ENCODE results near the gene KRT8. TPM values are rescaled to one million over a fixed set of nuclear protein-coding genes. Genes with fewer than 3 reads are reported as not detected.

KRT8 gene
- total RNA-seq, 2 experiments from 2014 or later: not detected

- H3K4me1 Mint-ChIP-seq (ENCODE audit: low read depth): no peaks in the 10 kb centered on the region
- no peak within 1 kb of the TSS for H3K27ac Mint-ChIP-seq
- H3K36me3 Mint-ChIP-seq (ENCODE audit: low read depth): no peaks in the 10 kb centered on the region
- DNase-seq (no peak), ATAC-seq (no peak)
- H3K9me3 Mint-ChIP-seq (ENCODE audit: insufficient read depth): no peaks in the 10 kb centered on the region
- peaks cover 14% of the 10 kb centered on the region for H3K27me3 Mint-ChIP-seq (ENCODE audit: low read depth)
- no peak within 1 kb of the TSS for H3K4me3 Mint-ChIP-seq
- ChIA-PET POLR2A (interaction anchor here (0.5 kb wide), 1 partner anchor 11 kb away, joined by 3 read pairs; no protein-coding TSS in a partner anchor), CTCF (no interaction called here)
Observed at GRCh38 chr12:52848661-52849255, 56.1 kb downstream of the KRT8 start, which contains the start of gene KRT78. TSS of gene KRT78 (minus strand) at chr12:52848994. CDS start at chr12:52848930, 64 bp downstream.

- Mint-ChIP-seq H3K4me1 (ENCODE audit: low read depth) (peaks cover 2% of the 10 kb centered on the region), H3K36me3 (ENCODE audit: low read depth) (no peaks in the 10 kb centered on the region), H3K4me3 (no peak overlapping the region), H3K27ac (no peak overlapping the region), H3K9me3 (ENCODE audit: insufficient read depth) (no peaks in the 10 kb centered on the region), H3K27me3 (ENCODE audit: low read depth) (peaks cover 9% of the 10 kb centered on the region)
- POLR2A ChIA-PET: interaction anchor here (0.7 kb wide), 1 partner anchor 712 kb away, joined by 3 read pairs; no protein-coding TSS in a partner anchor
- CTCF ChIA-PET: interaction anchor here (0.9 kb wide), 1 partner anchor 23 kb away, joined by 3 read pairs; no protein-coding TSS in a partner anchor
- DNase-seq (no peak), ATAC-seq (no peak)
Observed at GRCh38 chr12:52847335-52848102, 57.4 kb downstream of the KRT8 start.

Other genes with a start within 250 kb of the KRT8 start
- not detected for gene KRT1, start 224.7 kb downstream of the KRT8 start, total RNA-seq
- not detected for gene KRT77, start 201.6 kb downstream of the KRT8 start, total RNA-seq
- gene KRT76, start 127.7 kb downstream of the KRT8 start, total RNA-seq: not detected
- not detected for gene KRT3, start 109.0 kb downstream of the KRT8 start, total RNA-seq
- gene KRT4, start 91.0 kb downstream of the KRT8 start, total RNA-seq: not detected
- gene KRT79, start 70.8 kb downstream of the KRT8 start, total RNA-seq: not detected
- gene KRT78, start 56.1 kb downstream of the KRT8 start, total RNA-seq: not detected
- gene KRT18, start 44.0 kb upstream of the KRT8 start, total RNA-seq: under 1 TPM; 0.44 to 0.95 TPM
- 100 to 1,000 TPM; 352 to 353 TPM for gene EIF4B, start 101.4 kb upstream of the KRT8 start, total RNA-seq
- 1 to 10 TPM; 1.0 to 1.4 TPM for gene TNS2, start 145.0 kb upstream of the KRT8 start, total RNA-seq
- gene SPRYD3, start 174.3 kb upstream of the KRT8 start, total RNA-seq: 10 to 100 TPM; 27.2 to 31.2 TPM
- 1 to 10 TPM; 3.1 to 5.4 TPM for gene IGFBP6, start 192.6 kb upstream of the KRT8 start, total RNA-seq
- gene SOAT2, start 198.4 kb upstream of the KRT8 start, total RNA-seq: 10 to 100 TPM; 10.8 to 13.3 TPM

Data from activated CD8-positive, alpha-beta T cell treated with anti-CD3 and anti-CD28 coated beads, Interleukin-2, amount 10 ng/mL, durations not matched to agents 7 days and 5 days (primary cell).